Measurements from ENCODE around the gene PEX5.

- no peak for TF ChIP-seq YY1 (IDR thresholded peaks at IDR 0.05; ENCODE audit: low read depth, low read length)
- TF ChIP-seq CTCF (IDR thresholded peaks at IDR 0.05; ENCODE audit: control extremely low read depth in 1 of 3, insufficient read depth in 1 of 3, low read depth in 1 of 3, low read length in 3 of 3) = no peak
- no peak for TF ChIP-seq SIRT6 (IDR thresholded peaks at IDR 0.05; ENCODE audit: low read length)
- no peak for TF ChIP-seq POLR2AphosphoS5 (IDR thresholded peaks at IDR 0.05; ENCODE audit: low read depth, low read length)
- no peak for TF ChIP-seq CBX8 (IDR thresholded peaks at IDR 0.05; ENCODE audit: borderline replicate concordance, low read depth, low read length)
These were observed 17.2 kb downstream of the PEX5 start for GRCh38 chr12:7206691-7207090.
